Fibroblast of mammary gland (primary cell): Measurements from ENCODE around the gene B4GALNT2.

Source experiments
- DNase-seq: peaks from one replicate; pipeline ENCODE4 v3.0.0-alpha.2; 2010; ENCODE audit warnings: low read depth
- H3K4me3 ChIP-seq: 2 replicates; pipeline ENCODE4 v1.5.1; 2011; ENCODE audit warnings: low read depth, mild to moderate bottlenecking, low read length, moderate library complexity; ENCODE audit not compliant: control insufficient read depth
- TF ChIP-seq, protein P1 (sequence below): conservative IDR thresholded peaks from 2 replicates; pipeline ENCODE4 v1.5.1; 2011; ENCODE audit warnings: low read depth, low read length, inconsistent platforms; ENCODE audit not compliant: control insufficient read depth, insufficient read depth

Gene B4GALNT2

DNA sequence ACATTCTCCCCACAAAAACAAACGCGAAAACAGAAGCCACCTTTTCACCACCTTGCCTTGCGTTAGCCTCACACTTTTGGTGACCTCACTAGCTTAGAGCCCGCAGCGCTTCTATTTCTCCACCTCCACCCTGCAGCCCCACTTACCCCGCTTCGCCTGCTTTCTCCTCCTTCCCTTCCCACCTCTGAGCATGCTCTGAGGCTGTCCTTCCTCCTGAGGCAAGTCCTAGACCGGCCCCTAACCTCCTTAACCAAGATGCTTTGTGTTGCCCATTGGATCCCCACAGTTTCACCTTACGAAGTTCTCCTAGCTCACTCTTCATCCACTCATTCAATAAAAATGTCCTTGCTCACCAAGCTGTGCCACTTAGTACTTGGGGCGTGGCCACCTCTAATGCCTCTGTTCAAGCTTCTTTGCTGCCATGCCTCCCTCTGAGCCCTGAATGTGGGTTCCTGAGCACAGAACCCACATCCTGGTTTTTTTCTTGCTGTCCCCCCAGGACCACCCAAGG lies 76.5 kb downstream of the B4GALNT2 start:
- H3K4me3 ChIP-seq = no peak overlapping the region
- TF ChIP-seq, protein P1, sequence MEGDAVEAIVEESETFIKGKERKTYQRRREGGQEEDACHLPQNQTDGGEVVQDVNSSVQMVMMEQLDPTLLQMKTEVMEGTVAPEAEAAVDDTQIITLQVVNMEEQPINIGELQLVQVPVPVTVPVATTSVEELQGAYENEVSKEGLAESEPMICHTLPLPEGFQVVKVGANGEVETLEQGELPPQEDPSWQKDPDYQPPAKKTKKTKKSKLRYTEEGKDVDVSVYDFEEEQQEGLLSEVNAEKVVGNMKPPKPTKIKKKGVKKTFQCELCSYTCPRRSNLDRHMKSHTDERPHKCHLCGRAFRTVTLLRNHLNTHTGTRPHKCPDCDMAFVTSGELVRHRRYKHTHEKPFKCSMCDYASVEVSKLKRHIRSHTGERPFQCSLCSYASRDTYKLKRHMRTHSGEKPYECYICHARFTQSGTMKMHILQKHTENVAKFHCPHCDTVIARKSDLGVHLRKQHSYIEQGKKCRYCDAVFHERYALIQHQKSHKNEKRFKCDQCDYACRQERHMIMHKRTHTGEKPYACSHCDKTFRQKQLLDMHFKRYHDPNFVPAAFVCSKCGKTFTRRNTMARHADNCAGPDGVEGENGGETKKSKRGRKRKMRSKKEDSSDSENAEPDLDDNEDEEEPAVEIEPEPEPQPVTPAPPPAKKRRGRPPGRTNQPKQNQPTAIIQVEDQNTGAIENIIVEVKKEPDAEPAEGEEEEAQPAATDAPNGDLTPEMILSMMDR = no peak
- DNase-seq = no peak

DNA sequence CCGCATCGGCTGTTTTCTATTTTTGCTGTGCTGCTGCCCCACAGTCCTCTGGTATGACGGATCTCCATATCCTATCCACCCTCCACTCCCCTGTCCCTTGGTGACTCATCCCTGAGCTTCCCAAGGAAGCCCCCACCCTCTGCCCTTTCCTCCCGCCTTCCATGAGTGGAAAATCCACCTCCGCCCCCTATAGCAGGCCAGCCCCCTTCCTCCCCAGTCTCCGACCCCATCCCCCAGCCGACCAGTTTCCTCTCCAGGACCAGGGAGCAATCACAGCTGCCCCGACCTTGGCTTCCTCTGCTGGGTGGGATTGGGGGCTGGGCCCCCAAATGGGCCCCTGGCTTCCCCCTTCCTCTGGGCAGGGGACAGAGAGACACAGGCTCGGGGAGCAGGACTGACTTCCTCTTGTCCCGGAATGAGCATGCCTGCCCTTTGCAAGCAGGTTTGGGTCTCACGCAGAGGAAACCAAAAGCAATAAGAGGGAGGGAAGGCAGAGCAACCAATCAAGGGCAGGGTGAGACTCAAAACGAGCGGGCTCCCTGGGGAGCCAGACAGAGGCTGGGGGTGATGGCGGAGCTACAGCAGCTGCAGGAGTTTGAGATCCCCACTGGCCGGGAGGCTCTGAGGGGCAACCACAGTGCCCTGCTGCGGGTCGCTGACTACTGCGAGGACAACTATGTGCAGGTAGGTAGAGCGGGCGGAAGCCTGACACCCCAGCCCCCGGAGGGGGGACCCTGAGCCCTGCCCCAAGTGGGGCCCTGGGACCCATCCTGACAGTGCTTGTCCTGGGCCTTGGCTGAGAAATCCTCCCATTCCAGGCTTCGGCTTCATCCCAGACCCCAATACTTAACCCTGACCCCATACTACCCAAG lies 77.8 kb downstream of the B4GALNT2 start, which contains the start of the genes ABI3 and GNGT2:
Gene ABI3 (plus strand): TSS at position 550 of the 872 bp plus-strand sequence. CDS start 18 bp downstream, at position 568.
Gene GNGT2 (minus strand): TSS at position 417 of the 872 bp plus-strand sequence. CDS start 3,152 bp downstream, outside the sequence.
- TF ChIP-seq, protein P1 = no peak
- DNase-seq = peak; percentile 38
- no peak within 1 kb of the TSS for H3K4me3 ChIP-seq

DNA sequence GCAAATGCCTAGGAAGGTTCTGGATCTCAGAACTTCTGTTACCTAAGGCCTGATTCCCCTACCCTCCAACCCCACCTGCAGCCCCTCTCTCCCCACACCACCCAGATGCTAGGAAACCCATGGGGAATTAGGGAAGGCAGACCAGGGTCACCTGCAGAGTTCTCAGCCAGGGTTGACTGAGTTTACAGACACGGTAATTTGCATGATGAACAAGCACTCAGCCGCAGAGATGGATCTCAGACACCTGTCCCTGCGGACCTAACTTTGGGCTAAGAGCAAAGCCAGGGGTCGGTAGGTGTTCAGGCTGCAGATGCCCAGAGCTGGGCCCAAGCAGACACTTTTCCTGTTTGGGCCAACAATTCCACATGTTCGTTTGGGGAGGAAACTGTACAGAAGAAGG lies 80.8 kb downstream of the B4GALNT2 start:
- TF ChIP-seq, protein P1 = no peak
- H3K4me3 ChIP-seq = no peak overlapping the region
- DNase-seq = no peak

DNA sequence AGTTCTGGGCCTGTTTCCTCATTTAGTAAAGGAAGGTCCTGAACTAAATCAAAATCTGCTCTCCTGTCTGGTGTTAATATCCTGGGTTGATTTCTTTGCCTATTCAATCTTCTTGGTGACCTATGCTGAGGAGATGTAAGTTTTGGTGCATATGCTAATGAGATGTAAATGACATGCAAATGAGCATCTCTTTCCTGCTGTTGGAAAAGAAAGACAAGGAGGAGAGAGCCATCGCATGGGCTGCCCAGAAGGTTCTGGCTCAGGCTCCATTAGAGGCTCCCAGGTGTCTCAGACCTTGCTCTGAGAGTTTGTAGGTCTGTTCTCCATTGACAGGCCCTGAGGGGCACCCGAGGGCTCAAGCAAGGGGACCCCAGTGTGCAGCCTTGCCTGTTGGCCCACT lies 81.3 kb downstream of the B4GALNT2 start:
- no peak overlapping the region for H3K4me3 ChIP-seq
- TF ChIP-seq, protein P1 = no peak
- no peak for DNase-seq

DNA sequence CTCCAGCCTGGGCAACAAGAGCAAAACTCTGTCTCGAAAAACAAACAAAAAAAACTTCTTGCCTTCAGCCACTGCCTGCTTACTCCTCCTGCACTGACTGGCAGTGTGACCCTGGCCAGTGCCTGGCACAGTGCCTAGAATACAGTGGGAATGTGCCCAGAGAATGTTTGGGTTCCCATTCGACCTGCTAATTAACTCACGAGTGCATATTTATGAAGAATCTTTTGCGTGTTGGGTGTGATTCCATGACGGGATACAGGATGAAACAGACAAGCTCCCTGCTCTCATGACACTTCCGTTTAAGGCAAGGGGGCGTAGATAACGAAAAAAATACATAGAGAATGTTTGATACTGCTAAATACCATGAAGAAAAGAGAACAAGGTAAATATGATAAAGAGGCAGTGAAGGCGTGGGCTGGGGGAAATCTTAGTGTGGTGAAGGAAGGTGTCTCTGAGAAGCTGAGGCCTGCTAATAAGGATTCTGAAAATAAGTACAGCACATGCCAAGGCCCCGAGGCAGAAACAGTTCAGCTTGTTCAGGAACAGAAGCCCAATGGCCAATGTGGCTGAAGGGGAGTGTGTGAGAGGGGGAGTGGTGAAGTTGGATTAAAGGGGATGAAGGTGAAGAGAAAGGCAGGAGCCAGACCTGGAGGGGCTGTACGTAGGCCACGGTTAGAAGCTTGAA lies 82.2 kb downstream of the B4GALNT2 start:
- no peak for DNase-seq
- no peak overlapping the region for H3K4me3 ChIP-seq

DNA sequence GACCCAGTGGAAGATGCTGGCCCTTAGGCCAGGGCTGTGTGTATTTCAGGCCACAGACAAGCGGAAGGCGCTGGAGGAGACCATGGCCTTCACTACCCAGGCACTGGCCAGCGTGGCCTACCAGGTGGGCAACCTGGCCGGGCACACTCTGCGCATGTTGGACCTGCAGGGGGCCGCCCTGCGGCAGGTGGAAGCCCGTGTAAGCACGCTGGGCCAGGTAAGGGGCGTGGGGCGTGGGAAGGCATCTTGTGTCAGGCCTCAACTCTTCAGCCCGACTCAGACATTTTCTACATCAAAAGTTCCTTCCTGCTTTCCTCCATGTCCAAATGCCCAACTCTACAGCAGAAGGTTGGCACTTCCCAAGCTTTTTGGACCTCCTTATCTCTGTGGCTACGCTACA lies 83.9 kb downstream of the B4GALNT2 start:
- H3K4me3 ChIP-seq = no peak overlapping the region
- DNase-seq = no peak
- TF ChIP-seq, protein P1 = no peak

More for the DNA sequence above, 82.2 kb downstream of the B4GALNT2 start:
- TF ChIP-seq, protein P1 = no peak
